ENCODE results near the gene KCP. TPM values are rescaled to one million over a fixed set of nuclear protein-coding genes. Genes with fewer than 3 reads are reported as not detected.

KCP gene
- total RNA-seq, 1 experiment from 2014 or later, result 0.21 TPM

GRCh38 chr7:128939075-128939860, 28.8 kb upstream of the KCP start:
- no peak for DNase-seq (ENCODE audit: low spot score)

- DNase-seq (ENCODE audit: low spot score), result no peak
Measured at GRCh38 chr7:128938544-128939074, 28.1 kb upstream of the KCP start.

GRCh38 chr7:128937647-128938543, 27.4 kb upstream of the KCP start, which contains the start of gene IRF5:
IRF5 (plus strand) TSS chr7:128937927; CDS start chr7:128942082, 4,155 bp downstream.
- DNase-seq (ENCODE audit: low spot score), result peak; percentile 43

GRCh38 chr7:128937271-128937646, 26.8 kb upstream of the KCP start:
- DNase-seq (ENCODE audit: low spot score), result no peak

GRCh38 chr7:128936798-128937197, 26.3 kb upstream of the KCP start:
- DNase-seq (ENCODE audit: low spot score), result no peak

GRCh38 chr7:128935342-128935730, 24.8 kb upstream of the KCP start:
- no peak for DNase-seq (ENCODE audit: low spot score)

GRCh38 chr7:128934361-128935341, 24.1 kb upstream of the KCP start:
- DNase-seq (ENCODE audit: low spot score), result no peak

- DNase-seq (ENCODE audit: low spot score), result no peak
Measured at GRCh38 chr7:128933180-128933891, 22.8 kb upstream of the KCP start.

- DNase-seq (ENCODE audit: low spot score), result no peak
Measured at GRCh38 chr7:128932862-128933179, 22.3 kb upstream of the KCP start.

- no peak for DNase-seq (ENCODE audit: low spot score)
Measured at GRCh38 chr7:128931965-128932861, 21.7 kb upstream of the KCP start.

- DNase-seq (ENCODE audit: low spot score), result no peak
Measured at GRCh38 chr7:128931190-128931798, 20.8 kb upstream of the KCP start.

- DNase-seq (ENCODE audit: low spot score), result no peak
Measured at GRCh38 chr7:128928882-128929788, 18.6 kb upstream of the KCP start.

- DNase-seq (ENCODE audit: low spot score), result no peak
Measured at GRCh38 chr7:128928159-128928813, 17.8 kb upstream of the KCP start.

GRCh38 chr7:128924707-128925588, 14.4 kb upstream of the KCP start:
- DNase-seq (ENCODE audit: low spot score), result no peak

GRCh38 chr7:128923411-128923800, 12.9 kb upstream of the KCP start:
- DNase-seq (ENCODE audit: low spot score), result no peak

- DNase-seq (ENCODE audit: low spot score), result no peak
Measured at GRCh38 chr7:128922496-128923410, 12.2 kb upstream of the KCP start.
